ENCODE data around the gene KHSRP. TPM values are rescaled to one million over a fixed set of nuclear protein-coding genes. Genes with fewer than 3 reads are reported as not detected.

The KHSRP gene
- total and polyA plus RNA-seq, 2 of the 13 experiments (the other 11 are each of a cell fraction or from before 2014, with no cell fraction given) = 72.1 to 129 TPM

GRCh38 chr19:6457958-6458694, 33.5 kb upstream of the KHSRP start (continued):
- peak; percentile 19; the same call in 1 of the 2 replicates for TF ChIP-seq ZBTB33 (CRISPR knock-in tag; IDR thresholded peaks at IDR 0.05)
- no peak for TF ChIP-seq TAF15 (IDR thresholded peaks at IDR 0.05; ENCODE audit: low read depth, low read length, poor library complexity, severe bottlenecking)
- TF ChIP-seq CBX2 (IDR thresholded peaks at IDR 0.05; ENCODE audit: low read depth, low read length) = no peak
- TF ChIP-seq CBX2 (CRISPR knock-in tag; IDR thresholded peaks at IDR 0.05; ENCODE audit: low read depth) = no peak
- no peak for TF ChIP-seq EHMT2 (IDR thresholded peaks at IDR 0.05; ENCODE audit: borderline replicate concordance, low read depth, low read length)
- TF ChIP-seq ZNF619 (CRISPR knock-in tag; IDR thresholded peaks at IDR 0.05) = 0 out of 2 replicates have a peak, but pooled peaks have one; percentile 8
- TF ChIP-seq NBN (conservative IDR thresholded peaks at IDR 0.05) = no peak
- no peak for TF ChIP-seq TOE1 (CRISPR knock-in tag; IDR thresholded peaks at IDR 0.05)
- no peak for TF ChIP-seq ZNF329 (CRISPR knock-in tag; IDR thresholded peaks at IDR 0.05; ENCODE audit: low read depth)
- TF ChIP-seq ZSCAN21 (CRISPR knock-in tag; IDR thresholded peaks at IDR 0.05; ENCODE audit: borderline replicate concordance) = no peak

- no peak overlapping the region for H3K27ac ChIP-seq (ENCODE audit: extremely low read length, insufficient read depth, low read length)
- BruUV-seq (replicated peaks) = no TSS peak
- CTCF ChIA-PET (ENCODE audit: low intra/inter-chr PET ratio, low total read pairs) = no interaction called here
- H3K4me3 ChIP-seq (replicated peaks in 1 of 3; ENCODE audit: insufficient read depth in 1 of 3, low read depth in 2 of 3, low read length in 3 of 3) = no peak overlapping the region
- no peaks in the 10 kb centered on the region for H3K79me2 ChIP-seq (ENCODE audit: insufficient read depth, low read length)
- intact Hi-C loops (cut with micrococcal nuclease; ENCODE audit: unreplicated experiment) = no loop called here
- peaks cover 11% of the 10 kb centered on the region for H3K4me1 ChIP-seq (ENCODE audit: insufficient read depth, low read length)
- DNase-seq (ENCODE audit: low spot score) (no peak), ATAC-seq (no peak), FAIRE-seq (no peak)
- H3K27me3 ChIP-seq (ENCODE audit: control insufficient read depth in 1 of 2, insufficient read depth in 2 of 2, low read length in 2 of 2) = no peaks in the 10 kb centered on the region
- H3K4me2 ChIP-seq (ENCODE audit: low read depth, low read length) = no peak overlapping the region
- peaks cover 5% of the 10 kb centered on the region; the same call in 1 of the 2 replicates for H3K9me3 ChIP-seq (ENCODE audit: low read length)
- H4K20me1 ChIP-seq (ENCODE audit: insufficient read depth, low read length) = no peaks in the 10 kb centered on the region
- POLR2A ChIA-PET = no interaction called here
- H2AFZ ChIP-seq (ENCODE audit: low read length) = no peak overlapping the region
- H3K9ac ChIP-seq (ENCODE audit: insufficient read depth, low read depth, low read length) = no peak overlapping the region
- peaks cover 10 to 24% of the 10 kb centered on the region in 2 experiments for H3K36me3 ChIP-seq (replicated peaks in 1 of 2; ENCODE audit: control insufficient read depth in 1 of 2, insufficient read depth in 2 of 2, low read length in 2 of 2)
- in situ Hi-C loops (cut with HindIII; ENCODE audit: extremely low pct_ligation_motif_present, low pct_unique_long_range_greater_than_20kb) = no loop called here
- 96% methylated on average over 14 of the region's 15 CpGs for WGBS (ENCODE audit: low lambda C conversion rate)
- TF ChIP-seq ZNF18 (CRISPR knock-in tag; IDR thresholded peaks at IDR 0.05; ENCODE audit: insufficient replicate concordance) = no peak
- TF ChIP-seq SNRNP70 (IDR thresholded peaks at IDR 0.05; ENCODE audit: low read depth, low read length) = no peak
- TF ChIP-seq ZNF724P (CRISPR knock-in tag; IDR thresholded peaks at IDR 0.05; ENCODE audit: borderline replicate concordance) = no peak
- TF ChIP-seq ESRRA (CRISPR knock-in tag; IDR thresholded peaks at IDR 0.05; ENCODE audit: low read depth) = no peak
- no peak for TF ChIP-seq ZNF333 (CRISPR knock-in tag; IDR thresholded peaks at IDR 0.05; ENCODE audit: borderline replicate concordance)
- no peak for TF ChIP-seq ZNF205 (CRISPR knock-in tag; IDR thresholded peaks at IDR 0.05)
- TF ChIP-seq TFDP1 (CRISPR knock-in tag; IDR thresholded peaks at IDR 0.05; ENCODE audit: borderline replicate concordance) = no peak
- TF ChIP-seq ZNF10 (CRISPR knock-in tag; IDR thresholded peaks at IDR 0.05; ENCODE audit: borderline replicate concordance, low read depth) = no peak
- TF ChIP-seq PHF8 (CRISPR knock-in tag; IDR thresholded peaks at IDR 0.05) = no peak
These were observed 31.3 kb upstream of the KHSRP start for GRCh38 chr19:6455924-6456323.
